ENCODE measurements around the gene GNG5.

Gene GNG5

GRCh38 chr1:84506002-84506728, at the start of gene GNG5, which contains the start of gene SPATA1:
TSS of gene GNG5 (minus strand) at chr1:84506581. CDS start at chr1:84506091, 490 bp downstream.
TSS of gene SPATA1 (plus strand) at chr1:84506386. CDS start at chr1:84516360, 9,974 bp downstream.
- peak within 1 kb of the TSS; percentile 89 for H3K4me3 ChIP-seq (replicated peaks; ENCODE audit: low read depth, low read length)
- TF ChIP-seq CTCF (IDR thresholded peaks at IDR 0.05; ENCODE audit: insufficient read depth, low read length, poor library complexity, severe bottlenecking), result no peak

GRCh38 chr1:84550826-84551225, 44.4 kb upstream of the GNG5 start:
- H3K4me3 ChIP-seq (replicated peaks; ENCODE audit: low read depth, low read length), result no peak overlapping the region
- no peak for TF ChIP-seq CTCF (IDR thresholded peaks at IDR 0.05; ENCODE audit: insufficient read depth, low read length, poor library complexity, severe bottlenecking)
- DNase-seq (ENCODE audit: extremely low read depth, insufficient read length), result no peak

More at GRCh38 chr1:84506002-84506728, at the start of gene GNG5, which contains the start of gene SPATA1:
- DNase-seq (ENCODE audit: extremely low read depth, insufficient read length), result peak; percentile 98
- Histone ChIP-seq H3K27me3 (replicated peaks; ENCODE audit: control insufficient read depth, insufficient read depth, low read length) (no peaks in the 10 kb centered on the region), H3K36me3 (ENCODE audit: control insufficient read depth, insufficient read depth, low read length) (no peaks in the 10 kb centered on the region; the same call in 1 of the 2 replicates)

DNA sequence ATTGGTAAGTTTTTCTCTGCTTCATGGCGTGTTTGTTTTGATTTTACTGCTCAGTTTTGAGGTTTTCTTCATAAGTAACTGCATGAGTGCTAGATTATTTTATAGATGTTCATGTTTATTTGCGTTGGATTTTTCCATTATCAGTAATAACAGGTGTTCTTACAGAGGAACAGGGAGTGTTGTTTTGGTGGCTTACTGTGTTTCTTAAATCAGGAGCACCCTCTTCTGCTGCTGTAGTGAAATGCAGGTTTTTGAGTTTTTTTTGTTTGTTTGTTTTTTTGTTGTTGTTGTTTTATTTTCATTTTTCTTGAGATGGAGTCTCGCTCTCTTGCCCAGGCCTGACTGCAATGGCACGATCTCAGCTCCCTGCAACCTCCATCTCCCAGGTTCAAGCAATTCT, 35.3 kb upstream of the GNG5 start:
- peak; percentile 33 for TF ChIP-seq CTCF (IDR thresholded peaks at IDR 0.05; ENCODE audit: insufficient read depth, low read length, poor library complexity, severe bottlenecking)
- Histone ChIP-seq H3K27me3 (replicated peaks; ENCODE audit: control insufficient read depth, insufficient read depth, low read length) (no peaks in the 10 kb centered on the region), H3K4me3 (replicated peaks; ENCODE audit: low read depth, low read length) (no peak overlapping the region), H3K36me3 (ENCODE audit: control insufficient read depth, insufficient read depth, low read length) (no peaks in the 10 kb centered on the region)
- DNase-seq (ENCODE audit: extremely low read depth, insufficient read length), result no peak

More at GRCh38 chr1:84550826-84551225, 44.4 kb upstream of the GNG5 start:
- Histone ChIP-seq H3K27me3 (replicated peaks; ENCODE audit: control insufficient read depth, insufficient read depth, low read length) (no peaks in the 10 kb centered on the region), H3K36me3 (ENCODE audit: control insufficient read depth, insufficient read depth, low read length) (no peaks in the 10 kb centered on the region; the same call in 1 of the 2 replicates)

GRCh38 chr1:84540759-84541158, 34.4 kb upstream of the GNG5 start:
- Histone ChIP-seq H3K27me3 (replicated peaks; ENCODE audit: control insufficient read depth, insufficient read depth, low read length) (no peaks in the 10 kb centered on the region), H3K4me3 (replicated peaks; ENCODE audit: low read depth, low read length) (no peak overlapping the region), H3K36me3 (ENCODE audit: control insufficient read depth, insufficient read depth, low read length) (no peaks in the 10 kb centered on the region)
- TF ChIP-seq CTCF (IDR thresholded peaks at IDR 0.05; ENCODE audit: insufficient read depth, low read length, poor library complexity, severe bottlenecking), result no peak
- no peak for DNase-seq (ENCODE audit: extremely low read depth, insufficient read length)

- no peak for DNase-seq (ENCODE audit: extremely low read depth, insufficient read length)
- Histone ChIP-seq H3K36me3 (ENCODE audit: control insufficient read depth, insufficient read depth, low read length) (no peaks in the 10 kb centered on the region), H3K4me3 (replicated peaks; ENCODE audit: low read depth, low read length) (no peak overlapping the region), H3K27me3 (replicated peaks; ENCODE audit: control insufficient read depth, insufficient read depth, low read length) (no peaks in the 10 kb centered on the region)
- no peak for TF ChIP-seq CTCF (IDR thresholded peaks at IDR 0.05; ENCODE audit: insufficient read depth, low read length, poor library complexity, severe bottlenecking)
These were observed 33.6 kb upstream of the GNG5 start for GRCh38 chr1:84539972-84540371.
